GM18519 (cell line): ENCODE measurements around the gene TNRC6A.

Experiments used
- ATAC-seq: cut with Tn5 transposase; IDR thresholded peaks from one replicate; pipeline ENCODE4 v1.9.1; 2021; ENCODE audit warnings: mild to moderate bottlenecking, moderate library complexity; ENCODE audit not compliant: unreplicated experiment, low FRiP score

Gene TNRC6A

DNA sequence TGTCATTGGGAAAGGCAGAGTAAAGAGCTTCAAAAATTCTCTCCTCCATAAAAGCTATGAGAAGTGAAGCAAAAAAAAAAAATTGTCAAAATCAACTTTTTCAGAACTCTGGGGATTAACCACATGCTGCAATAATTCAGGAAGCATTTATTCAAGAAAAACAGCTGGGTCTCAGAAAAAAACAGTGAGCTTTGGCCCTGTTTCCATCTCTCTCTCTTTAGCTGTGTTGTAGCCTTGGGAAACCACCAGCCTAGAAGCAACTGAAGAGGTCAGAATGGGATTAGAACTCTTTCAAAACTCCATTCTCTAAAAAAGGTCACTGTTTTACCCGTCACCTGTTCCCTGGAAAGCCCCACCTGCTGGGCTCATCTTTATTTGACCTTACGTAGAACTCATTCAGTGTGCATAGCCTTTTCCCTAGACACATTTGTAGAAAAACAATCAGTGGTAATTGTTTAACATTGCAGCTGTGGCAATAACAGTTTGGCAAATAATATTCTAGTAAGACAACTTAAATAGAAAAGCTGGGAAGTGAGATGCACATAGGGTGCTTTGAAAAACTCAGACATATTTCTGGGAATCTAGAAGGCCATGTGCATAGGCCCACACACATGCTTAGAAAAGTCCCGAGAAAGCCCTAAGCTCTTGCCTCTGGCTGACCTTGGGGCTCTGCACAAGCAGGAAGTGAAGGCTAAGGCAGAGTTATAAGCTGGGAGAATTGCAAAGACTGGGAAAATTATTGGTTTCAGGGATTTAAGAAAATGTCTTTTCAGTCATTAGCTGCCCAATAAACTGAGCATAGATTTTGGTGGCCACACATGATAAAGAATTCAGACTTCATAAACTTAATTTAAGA is 134.4 kb downstream of the TNRC6A start:
- no peak for ATAC-seq

DNA sequence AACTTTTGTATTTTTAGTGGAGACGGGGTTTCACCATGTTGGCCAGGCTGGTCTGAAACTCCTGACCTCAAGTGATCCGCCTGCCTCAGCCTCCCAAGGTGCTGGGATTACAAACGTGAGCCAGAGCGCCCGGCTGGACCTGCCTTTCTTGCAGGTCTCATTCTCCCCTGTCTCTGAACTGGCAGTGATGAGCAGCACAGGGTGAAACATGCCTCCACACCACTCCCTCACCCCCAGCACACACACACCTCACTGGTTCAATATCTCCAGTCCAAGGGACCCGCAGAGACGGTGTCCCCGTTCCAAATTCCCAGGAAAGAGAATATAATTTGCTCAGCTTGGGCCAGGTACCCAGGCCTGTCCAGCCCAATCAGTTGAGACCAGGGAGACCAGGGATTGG is 139.6 kb downstream of the TNRC6A start:
- no peak for ATAC-seq

DNA sequence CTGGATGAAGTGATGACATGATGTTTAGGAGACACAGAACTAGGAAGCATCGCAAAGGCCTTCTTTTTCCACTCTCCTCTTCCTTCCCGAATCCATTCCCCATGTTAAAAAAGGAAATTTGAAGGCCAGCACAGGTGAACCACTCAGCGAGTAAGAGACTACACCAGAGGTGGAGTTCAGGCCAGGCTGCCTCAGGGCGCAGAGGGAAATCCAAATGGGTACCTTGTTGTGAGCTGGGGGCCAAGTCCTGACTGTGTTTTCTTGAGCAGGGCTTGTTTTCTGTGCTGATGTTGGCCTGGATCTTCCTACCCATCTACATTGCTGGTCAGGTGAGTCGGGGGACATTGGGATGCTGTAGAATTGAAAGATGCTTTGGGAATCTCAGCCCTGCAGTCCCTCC is 142.4 kb downstream of the TNRC6A start:
- no peak for ATAC-seq

DNA sequence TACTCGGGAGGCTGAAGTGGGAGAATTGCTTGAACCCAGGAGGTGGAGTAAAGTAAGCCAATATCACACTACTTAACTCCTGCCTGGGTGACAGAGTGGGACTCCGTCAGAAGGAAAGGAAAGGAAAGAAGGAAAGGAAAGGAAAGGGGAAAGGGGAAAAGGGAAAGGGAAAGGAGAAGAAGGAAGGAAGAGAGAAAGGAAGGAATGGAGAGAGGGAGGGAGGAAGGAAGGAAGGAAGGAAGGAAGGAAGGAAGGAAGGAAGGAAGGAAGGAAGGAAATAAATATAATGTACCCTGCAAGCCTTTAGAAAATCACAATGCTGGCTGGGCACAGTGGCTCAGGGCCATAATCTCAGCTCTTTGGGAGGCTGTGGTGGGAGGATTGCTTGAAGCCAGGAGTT is 143.6 kb downstream of the TNRC6A start:
- ATAC-seq = no peak

DNA sequence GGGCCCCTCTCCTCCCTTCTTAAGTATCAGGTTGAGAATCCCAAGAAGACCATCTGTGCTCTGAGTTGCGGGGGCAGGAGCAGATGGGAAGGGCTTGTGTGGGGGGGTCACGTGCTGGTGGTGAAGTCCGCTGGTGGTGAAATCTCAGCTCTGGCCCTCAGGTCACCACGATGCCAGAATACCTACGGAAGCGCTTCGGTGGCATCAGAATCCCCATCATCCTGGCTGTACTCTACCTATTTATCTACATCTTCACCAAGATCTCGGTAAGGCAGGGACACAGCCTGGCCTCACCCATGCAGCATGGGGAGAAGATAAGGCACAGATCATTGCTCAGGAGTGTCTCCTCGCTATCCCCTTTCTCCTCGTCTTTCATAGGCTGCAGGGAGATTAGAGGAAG is 146.0 kb downstream of the TNRC6A start:
- ATAC-seq = no peak
